AG20443 (cell line): Measurements from ENCODE around the gene CHN2.
A peak's percentile ranks its signal among the peaks of the same experiment; 100 is the strongest.
"Not testable (repeated sequence)": the region's sequence is repeated elsewhere in the genome, so short reads cannot be mapped to it uniquely, and the experiment has no call there.

Experiments used
- DNase-seq: peaks from one replicate; pipeline ENCODE4 v3.0.0; 2012; ENCODE audit warnings: low spot score, mixed read lengths

The CHN2 gene

DNA sequence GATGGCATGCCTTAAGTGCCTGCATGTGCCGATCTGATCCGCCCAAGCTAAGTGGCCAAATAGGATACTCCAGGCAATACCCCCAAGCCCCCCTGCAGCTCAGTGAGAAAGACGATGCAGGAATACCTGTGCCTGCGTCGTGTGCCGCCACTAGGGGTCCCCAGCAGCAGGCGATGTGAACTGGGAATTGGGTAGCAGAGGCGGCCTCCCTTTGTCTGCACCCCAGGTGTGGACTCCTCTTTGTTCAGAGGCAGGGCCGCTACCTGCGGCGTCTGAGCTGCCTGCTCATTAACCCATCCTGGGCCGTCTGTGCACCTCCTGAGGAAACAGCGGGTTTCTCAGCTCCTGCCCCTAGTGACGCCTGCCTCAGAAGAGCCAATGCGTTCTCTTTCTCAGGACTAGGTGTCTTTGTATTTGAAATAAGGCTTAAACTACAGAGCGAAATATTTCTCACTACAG is 4.8 kb upstream of the CHN2 start:
- DNase-seq, result peak; percentile 70

DNA sequence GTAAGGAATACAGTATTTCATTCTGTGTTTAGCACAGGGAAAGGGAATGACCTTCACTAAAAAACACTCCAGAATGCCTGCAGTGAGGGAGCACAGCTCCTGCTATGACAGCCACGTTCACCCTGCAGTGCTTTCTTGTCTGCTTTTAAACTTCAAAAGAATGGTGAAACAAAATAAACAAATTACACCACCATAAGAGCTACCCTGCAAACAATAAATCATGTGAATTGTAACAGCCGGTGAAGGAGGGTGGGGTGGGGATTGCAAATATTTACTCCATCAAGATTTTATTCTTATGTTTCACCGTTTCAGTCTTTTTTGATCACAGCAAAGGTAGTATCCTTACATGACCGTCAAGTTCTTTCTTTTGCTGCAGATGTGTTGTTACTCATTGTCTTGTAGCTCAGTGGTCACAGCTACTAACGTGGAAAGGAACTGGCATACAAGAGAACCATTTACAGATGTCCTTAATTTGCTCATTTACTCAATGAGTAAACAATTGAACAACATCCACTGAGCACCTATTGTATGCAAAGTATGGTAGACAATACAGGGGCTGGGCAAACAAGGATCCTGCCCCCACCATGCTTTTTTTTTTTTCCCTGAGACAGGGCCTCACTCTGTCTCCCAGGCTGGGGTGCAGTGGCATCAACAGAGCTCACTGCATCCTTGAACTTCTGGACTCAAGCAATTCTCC is 4.1 kb upstream of the CHN2 start:
- no peak for DNase-seq

DNA sequence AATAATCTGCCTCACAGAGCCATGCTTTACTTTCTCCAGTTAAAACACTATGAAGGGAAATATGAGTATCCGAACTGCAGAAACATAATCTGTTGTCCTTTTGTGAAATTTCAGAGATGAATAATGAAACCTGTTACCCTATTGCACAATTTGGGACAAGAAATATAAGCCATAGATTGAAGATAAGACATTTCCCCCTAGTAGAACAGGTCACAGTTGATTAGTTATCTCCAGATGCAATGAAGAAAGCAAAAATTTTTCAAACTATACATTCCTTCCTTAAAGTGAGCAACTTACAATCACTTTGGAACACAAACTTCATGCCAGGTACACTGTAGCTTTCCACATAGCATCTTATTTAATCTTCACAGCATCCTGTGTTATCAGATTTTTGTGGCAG is 2.3 kb upstream of the CHN2 start:
- no peak for DNase-seq

DNA sequence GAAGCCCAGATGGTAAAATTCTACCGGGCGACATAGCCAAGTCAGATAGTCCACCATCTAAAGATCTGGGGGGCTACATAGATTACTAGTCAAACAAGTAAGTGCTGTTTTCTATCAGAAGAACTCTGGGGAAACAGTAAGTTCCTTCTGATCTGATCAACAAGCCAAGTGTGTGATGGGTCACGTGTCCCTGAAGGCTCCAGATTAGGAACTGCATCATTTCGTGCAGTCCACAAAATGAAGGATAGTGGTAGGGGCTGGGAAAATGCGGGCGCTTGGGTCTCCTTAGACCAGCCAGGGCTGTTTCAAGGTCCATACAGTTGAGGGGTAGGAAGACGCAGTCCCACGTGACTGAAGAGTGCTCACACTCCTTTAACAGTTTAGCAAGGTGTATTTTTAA is 1.8 kb upstream of the CHN2 start:
- DNase-seq, result no peak

DNA sequence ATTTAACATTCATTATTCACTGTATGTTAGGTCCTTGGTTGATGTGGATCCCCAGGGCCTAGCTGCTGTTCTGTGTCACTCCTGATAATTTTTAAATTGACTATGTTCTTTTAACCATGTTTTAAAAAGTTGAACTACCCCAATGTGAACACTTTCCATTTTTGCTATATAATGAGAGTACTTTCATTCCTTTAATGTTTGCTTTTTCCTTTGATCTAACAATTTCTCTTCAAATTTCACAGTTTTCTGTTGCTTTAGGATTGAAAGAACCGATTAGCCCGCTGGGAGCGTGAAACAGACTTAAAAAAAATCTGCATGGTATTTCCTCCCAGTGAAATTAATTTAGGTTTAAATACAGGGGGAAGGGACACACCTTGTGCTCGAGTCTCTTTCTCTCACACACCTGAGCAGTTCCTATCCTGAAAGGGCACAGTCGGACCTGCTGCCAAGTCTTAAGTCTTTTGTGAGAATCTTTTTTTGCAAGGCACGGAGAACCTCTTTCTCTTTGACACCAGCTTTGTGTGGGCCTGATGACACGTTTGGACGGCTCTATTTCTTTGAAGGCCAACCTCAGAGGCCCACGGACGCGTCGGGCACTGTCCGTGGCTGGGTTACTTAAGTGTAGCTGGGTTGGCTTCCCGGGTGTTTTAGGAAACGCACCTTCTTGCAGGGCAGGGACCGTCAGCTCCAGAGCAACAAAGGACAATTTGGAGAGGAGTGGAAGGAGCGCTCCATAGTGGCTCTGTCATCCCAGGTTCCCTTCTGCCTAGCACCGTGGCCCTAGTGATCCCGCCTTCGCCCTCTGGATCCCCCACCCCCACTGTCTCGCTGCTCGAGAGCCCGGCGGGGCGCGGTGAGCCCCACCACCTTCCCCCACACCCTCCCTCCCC is 1.0 kb upstream of the CHN2 start:
- DNase-seq, result no peak

DNA sequence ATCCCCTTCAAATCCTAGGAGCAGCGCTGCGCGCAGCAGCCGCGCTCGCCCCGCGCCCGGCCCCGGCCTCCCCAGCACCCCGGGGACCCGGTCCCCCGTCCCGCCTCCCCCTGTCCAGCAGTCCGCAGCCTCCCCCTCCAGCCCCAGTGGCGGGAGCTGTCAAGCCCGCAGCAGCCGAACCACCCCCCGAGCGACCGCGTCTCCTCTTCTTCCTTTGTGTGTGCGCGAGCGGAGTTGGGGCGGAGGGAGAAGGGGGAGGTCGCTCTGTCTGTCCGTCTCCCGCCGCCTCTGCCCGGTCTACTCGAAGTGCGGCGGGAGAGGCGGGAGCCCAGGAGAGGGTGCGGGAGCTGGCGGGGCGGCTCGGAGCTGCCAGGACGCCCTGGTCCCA is 375 bp upstream of the CHN2 start:
- DNase-seq, result peak; percentile 11

DNA sequence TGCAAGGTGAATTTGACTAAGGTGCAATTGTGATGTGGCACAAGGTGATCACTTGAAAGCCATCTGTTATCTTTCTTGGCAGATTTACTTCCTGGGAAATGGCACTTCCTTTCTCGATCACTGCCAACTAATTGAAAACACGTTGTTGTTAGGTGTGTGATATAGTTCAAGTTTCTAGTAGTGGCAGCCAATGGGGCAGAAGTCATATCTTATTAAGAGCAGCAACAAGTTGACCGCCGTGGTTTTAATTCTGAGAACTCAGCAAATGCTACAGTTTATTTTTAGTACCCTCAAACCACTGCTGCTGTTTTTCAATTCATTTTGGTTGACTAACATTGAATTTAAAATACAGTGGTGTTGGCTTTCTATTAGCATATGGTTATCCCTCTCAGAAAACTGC is 1.6 kb downstream of the CHN2 start:
- no peak for DNase-seq

DNA sequence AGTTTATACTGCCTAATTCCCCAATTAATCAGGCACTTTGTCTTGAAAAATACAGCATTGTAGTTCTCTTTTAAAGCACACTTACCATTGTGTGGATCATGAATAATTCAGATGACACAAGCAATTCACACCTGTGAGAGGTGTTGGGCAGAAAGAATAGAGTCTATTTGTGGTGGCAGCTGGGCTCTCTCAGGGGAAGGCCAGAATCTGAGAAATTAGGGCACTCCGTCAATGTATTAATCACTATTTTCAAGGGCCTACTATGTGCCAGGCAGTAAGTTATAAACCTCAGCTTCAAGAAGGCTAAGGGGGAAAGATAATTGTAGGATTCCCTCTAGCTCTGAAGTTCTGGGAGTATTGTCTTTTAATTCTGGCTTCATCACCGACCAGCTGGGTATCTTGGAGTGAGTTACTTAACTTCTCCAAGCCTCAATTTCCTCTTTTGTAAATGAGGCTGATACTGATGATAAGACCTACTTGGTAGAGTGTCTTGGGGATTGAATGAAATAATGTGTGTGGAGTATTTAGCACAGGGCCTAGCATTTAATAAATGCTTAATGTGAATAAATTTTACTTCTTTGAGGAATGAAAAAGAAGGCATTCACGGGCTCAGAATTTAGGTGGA is 2.5 kb downstream of the CHN2 start:
- no peak for DNase-seq

DNA sequence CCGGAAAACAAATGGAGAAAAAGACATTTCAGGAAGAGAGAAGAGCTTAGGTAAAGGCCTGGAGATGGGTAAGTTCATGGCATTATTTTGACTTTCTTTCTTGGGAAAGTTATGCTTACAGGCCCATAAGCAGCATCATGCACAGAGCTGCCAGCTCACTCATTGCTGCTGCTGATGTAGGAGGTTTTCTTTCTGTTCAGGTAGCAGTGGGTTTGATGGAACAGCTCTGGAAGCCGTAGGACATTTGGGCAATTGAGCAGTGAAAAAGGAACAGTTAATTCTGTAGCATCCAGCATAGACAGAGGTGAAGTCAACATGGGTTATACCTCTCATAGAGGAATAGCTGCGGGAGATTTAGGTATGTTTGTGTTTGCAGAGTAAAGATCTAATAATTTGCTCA is 3.3 kb downstream of the CHN2 start:
- no peak for DNase-seq

DNA sequence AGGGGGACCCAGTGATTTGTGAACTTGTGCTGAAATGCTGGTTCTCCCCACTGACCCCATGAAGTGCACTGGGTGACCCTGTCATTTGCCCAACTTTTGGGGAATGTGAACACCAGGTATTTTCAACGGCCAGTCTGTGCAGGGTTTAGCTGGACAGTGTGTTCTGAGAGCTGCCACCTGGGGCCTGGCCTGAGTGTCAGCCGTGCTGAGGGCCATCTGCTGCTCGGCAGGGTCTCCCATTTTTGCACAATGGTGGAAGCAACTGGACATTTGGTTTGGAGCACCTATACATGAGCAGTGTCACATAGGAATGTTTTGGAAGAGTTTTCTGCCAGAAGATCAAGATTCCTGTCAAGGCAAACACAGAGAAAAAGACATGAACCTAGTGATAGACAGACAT is 5.2 kb downstream of the CHN2 start:
- no peak for DNase-seq

DNA sequence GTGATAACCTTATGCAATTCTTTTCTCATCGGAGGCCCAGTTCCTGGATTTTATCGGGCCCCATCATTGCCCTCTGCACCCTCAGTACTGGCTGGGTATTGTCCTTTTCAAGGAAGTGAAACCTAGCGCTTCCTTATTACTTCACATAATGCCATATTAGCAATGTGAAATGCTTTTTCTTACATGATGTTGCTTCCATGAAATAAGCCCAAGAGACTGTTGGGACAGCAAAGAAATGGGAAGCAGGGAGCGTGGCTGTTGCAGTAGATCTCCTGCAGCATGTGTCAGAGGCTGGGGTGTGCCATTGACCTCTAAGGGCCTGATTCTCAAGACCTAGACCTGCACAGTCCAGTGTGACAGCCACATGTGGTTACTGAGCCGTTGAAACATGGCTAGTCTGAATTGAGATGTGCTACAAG is 8.1 kb downstream of the CHN2 start:
- no peak for DNase-seq

DNA sequence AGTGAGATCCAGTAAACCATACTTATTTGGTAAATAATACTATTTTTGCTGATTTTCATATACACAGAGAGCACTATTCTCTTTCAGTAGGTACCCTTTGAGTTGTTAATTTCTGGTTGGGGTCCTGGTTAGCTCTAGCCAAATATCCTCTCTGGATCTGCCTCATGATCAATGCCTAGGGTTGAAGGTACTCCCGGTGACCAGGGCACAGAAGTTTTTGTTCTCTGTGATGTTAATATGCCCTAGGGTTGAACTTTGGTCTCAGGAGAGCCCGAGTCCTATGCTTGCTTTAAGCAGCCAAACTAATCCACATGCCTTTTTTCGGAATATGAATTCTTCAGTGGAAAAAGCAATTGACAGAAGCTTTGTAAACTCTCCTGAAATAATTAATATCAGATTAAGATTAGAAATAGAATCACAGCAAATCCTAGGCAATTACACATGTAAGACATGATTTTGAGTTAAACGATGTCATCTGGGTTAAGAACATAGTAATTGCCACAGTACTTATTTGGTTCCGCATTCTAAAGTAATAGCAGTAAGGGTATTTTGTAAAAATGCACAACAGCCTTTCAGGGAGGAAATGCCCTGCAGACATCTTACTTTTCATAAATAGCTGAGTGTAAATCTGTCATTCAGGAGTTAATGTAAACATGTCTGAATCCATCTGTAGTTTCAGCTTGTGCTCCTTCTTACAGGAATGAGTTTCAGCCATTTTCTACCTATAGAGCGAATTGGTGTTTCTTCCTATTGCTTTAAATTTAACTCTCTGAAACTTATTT is 10.1 kb downstream of the CHN2 start:
- DNase-seq, result no peak

DNA sequence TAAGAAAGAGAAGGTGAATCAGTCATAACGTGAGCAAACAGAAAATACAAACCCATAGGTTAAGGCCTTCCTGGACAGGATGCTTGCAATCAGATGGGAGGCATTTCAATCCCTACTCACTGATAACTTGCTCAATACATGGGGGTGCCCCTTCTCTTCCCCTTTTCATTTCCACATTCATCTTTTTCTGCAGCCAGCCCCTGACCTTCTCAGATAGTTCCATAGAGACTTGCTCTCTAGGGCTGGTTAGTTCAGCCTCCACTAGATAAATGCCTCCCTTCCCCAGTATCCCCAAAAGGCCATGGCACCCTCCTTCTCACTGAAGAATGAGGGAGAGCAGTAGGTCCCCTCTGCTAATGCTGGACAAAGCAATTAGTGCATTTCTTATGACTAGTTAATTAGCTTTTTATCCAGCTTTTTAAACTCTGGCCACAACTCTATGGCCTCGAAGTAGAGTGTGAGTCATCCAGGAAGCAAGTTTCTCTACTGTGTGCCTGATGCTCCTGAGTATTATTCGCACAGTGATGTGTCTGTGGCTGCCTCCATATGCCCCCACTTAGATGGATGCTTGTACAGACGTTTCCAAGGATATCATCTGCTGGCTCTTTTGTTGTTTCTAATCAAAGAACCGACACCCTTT is 12.7 kb downstream of the CHN2 start:
- no peak for DNase-seq

DNA sequence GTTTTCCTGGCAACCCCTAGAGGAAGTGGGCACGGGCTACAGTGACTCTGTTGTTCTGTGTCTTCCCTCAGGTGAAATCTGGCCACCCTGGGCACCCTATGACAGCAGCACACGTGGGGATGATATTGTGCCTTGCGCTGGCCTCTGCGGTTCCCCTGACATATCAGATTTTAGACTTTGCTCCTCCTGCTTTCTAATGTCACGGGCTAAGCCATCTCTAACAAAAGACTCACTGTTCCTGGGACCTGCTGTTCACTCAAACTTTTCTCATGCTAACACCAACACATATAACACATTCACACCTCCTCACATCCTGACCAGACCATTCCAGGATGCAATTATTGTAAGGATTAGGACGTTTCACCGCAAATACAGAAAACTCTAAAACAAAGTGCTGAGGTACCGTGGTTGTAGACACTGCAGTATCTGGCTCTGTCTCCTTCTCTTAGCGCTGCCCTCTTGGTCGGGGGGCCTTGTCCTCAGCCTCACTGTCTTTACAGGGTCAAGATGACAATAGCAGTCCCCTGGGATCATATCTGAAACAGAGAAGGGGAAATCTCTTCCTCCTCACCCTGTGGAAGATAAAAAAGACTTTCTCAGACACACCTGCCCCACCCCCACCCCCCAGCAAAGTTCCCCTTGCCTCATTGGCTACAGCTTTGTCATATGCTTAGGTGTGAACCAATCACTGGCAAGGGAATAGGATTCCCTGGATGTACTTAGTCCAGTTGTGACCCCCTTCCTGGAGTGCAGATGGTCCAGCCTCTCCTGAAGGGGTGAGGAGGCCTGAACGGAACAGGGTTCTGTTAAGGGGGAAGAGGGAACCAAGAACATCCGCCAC is 14.1 kb downstream of the CHN2 start:
- DNase-seq, result no peak

DNA sequence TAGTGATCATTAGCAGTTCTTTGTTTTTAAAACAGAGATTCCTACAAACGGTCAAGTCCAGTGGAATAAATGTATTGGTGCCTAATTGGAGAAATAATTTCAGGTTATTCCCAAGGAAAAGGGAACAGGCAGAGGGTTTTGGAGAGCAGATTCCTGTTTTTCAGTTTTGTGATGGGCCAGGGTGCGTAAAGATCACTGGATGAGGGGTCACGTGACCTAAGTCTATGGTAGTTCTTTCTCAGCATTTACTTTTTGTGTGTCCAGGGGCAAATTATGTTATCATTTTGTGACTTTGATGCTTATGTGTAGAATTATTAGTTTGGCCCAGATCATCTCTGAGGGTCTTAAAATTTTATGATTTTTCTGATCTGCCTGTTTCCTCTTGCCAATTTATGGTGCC is 15.2 kb downstream of the CHN2 start:
- no peak for DNase-seq

DNA sequence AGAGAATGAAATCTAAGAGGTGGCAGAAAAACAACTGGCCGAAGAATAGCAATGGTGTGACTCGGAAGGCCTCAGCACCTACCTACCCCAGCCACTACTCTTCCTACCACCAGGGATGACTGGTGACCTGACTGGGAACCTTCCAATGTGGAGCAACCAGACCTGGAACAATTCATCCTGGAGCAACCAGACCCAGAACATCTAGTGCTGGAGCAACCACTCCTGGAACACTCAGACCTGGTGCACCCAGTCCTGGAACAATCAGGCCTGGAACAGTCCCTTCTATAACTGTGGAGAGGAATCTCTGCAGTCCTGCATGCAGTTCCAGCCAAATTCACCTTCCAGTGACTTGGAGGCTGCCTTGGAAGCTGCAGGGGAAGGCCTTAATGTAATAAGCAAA is 18.2 kb downstream of the CHN2 start:
- DNase-seq, result not testable (repeated sequence)

DNA sequence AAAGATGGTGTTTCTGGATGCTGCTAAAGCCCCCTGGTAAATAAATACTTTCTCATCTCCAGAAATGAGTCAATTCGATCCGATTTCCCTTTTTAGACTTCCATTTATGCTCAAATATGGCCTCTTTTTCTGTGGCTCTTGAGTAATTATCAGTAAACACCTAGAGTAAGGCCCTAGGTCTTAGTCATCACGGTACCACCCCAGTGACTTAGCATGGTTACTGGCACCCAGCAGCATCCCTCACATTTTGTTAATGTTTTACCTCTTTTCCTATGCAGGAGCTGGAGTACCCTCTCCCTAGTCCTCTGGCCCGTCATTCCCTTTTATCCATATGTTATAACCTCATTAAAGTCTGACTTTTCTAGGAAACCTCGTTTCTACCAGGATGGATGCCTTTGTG is 19.5 kb downstream of the CHN2 start:
- DNase-seq, result no peak

DNA sequence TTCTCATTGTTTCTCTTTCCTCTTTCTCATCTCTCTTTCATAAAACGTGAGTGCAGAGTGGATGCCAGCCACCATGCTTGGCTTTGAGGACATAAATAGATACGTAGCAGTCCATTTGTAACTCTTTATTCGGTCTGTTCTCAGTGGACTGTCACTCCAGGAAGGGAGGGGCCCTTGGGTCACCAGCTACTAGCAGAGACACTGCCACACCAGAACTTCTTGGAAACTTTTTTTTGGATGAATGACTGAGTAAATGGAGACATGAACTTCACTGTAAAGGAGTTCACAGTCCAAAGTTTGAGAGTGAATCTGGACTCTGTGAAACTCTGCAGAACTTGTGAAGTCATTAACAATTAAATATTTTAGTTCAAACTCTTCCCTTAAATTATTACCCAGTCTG is 20.2 kb downstream of the CHN2 start:
- no peak for DNase-seq

DNA sequence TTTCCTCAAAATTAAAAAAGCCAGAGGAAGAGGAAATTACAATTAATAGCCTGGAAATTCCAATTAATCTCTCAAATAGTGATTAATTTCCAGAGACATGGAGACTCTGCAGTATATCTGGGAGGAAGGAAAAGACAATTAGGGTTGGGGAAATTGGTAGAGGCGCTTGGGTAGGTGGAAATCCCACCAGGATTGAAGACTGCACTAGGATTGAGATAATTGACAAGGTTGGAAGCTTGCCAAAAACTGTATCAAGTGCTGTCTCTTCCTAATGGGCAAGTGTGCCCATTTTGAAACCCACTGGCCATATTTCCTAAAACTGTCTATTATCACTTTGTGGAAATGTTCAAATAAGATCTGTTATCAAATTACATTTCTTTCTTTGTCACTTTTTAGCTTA is 21.6 kb downstream of the CHN2 start:
- DNase-seq, result no peak

DNA sequence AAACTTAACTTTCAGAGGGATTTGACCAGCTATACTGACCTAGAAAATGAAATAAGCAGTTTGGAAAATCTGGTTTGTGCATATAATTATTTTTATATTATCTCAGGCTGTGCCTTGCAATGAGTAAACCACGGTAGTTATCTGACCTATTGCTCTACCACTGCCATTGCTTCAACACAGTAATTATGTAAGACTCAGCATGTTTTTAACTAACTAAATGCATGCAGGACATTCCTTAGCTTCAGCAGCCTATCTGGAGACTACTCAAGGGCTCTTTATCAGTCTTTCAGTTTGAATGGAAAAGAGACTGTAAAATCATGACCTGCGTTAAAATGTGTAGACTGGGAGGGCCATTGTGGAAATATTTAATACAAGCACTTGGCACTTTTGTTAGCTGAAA is 22.5 kb downstream of the CHN2 start:
- no peak for DNase-seq

DNA sequence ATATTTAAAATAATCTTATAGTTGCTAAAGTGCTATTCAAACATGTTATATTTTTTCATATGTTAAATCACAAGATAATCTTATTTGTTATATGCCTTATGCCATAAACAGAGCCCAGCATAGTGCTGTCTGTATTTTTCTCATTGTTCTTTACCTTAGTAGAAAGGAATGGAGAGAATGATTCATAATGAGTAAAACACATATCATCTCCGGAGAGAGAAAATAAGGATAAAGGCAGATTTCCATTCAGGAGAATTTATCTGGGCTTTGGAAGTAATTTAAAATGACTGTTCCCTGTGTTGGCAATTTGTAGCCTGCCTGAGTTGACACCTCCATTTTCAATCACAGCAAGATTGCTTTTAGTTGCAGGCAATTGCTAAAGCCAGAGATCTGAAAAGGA is 30.2 kb downstream of the CHN2 start:
- DNase-seq, result no peak
